NOMO-1 (cell line): ENCODE data around the gene BCAR1.
"Not testable (repeated sequence)": the region's sequence is repeated elsewhere in the genome, so short reads cannot be mapped to it uniquely, and the experiment has no call there.

ENCODE experiments used
- DNase-seq, 2 experiments: peaks; one replicate each; lab custom pipeline; 2025; ENCODE audit not compliant: unreplicated experiment in 2 of 2; lab: John Stamatoyannopoulos, UW

BCAR1 gene

GRCh38 chr16:75225678-75226515 lies 25.5 kb downstream of the BCAR1 start:
- no peak for DNase-seq

- no peak for DNase-seq
Measured at GRCh38 chr16:75225092-75225491, 26.3 kb downstream of the BCAR1 start.

- DNase-seq, result no peak
Measured at GRCh38 chr16:75224306-75225082, 26.9 kb downstream of the BCAR1 start.

- not testable (repeated sequence) for DNase-seq
Measured at GRCh38 chr16:75223129-75223528, 28.3 kb downstream of the BCAR1 start.

GRCh38 chr16:75222271-75222783 lies 29.1 kb downstream of the BCAR1 start:
- no peak for DNase-seq

GRCh38 chr16:75219838-75220237 lies 31.6 kb downstream of the BCAR1 start:
- no peak for DNase-seq

GRCh38 chr16:75219088-75219487 lies 32.3 kb downstream of the BCAR1 start:
- DNase-seq, result no peak

GRCh38 chr16:75218256-75219076 lies 33.0 kb downstream of the BCAR1 start, which contains the start of gene CTRB1:
TSS of gene CTRB1 (plus strand) at chr16:75218988. CDS start at chr16:75219008, 20 bp downstream.
- no peak for DNase-seq

- DNase-seq, result peak; percentile 26 to 34
Measured at GRCh38 chr16:75217389-75217851, 34.0 kb downstream of the BCAR1 start.

GRCh38 chr16:75216576-75216975 lies 34.8 kb downstream of the BCAR1 start:
- DNase-seq, result no peak

GRCh38 chr16:75216127-75216526 lies 35.3 kb downstream of the BCAR1 start:
- no peak for DNase-seq

GRCh38 chr16:75211286-75211685 lies 40.1 kb downstream of the BCAR1 start:
- not testable (repeated sequence) for DNase-seq

GRCh38 chr16:75209944-75210343 lies 41.5 kb downstream of the BCAR1 start:
- no peak for DNase-seq

GRCh38 chr16:75209514-75209913 lies 41.9 kb downstream of the BCAR1 start:
- DNase-seq, result not testable (repeated sequence)

- DNase-seq, result no peak
Measured at GRCh38 chr16:75208861-75209505, 42.4 kb downstream of the BCAR1 start.

GRCh38 chr16:75208242-75208825 lies 43.1 kb downstream of the BCAR1 start:
- no peak for DNase-seq

GRCh38 chr16:75207831-75208230 lies 43.6 kb downstream of the BCAR1 start:
- no peak for DNase-seq

- DNase-seq, result no peak
Measured at GRCh38 chr16:75206749-75207451, 44.5 kb downstream of the BCAR1 start, which contains the start of gene CTRB2. TSS of gene CTRB2 (minus strand) at chr16:75207161. CDS start at chr16:75207141, 20 bp downstream.
